Epithelial cell of esophagus (primary cell): ENCODE measurements around the gene SCAMP2.
A peak's percentile ranks its signal among the peaks of the same experiment; 100 is the strongest.

Experiments used
- DNase-seq: peaks from one replicate; pipeline ENCODE4 v3.0.0; 2010; ENCODE audit warnings: low read depth
- H3K4me3 ChIP-seq: 2 replicates; pipeline ENCODE4 v1.5.1; 2011; ENCODE audit warnings: mild to moderate bottlenecking, low read length, control low read depth
- CTCF ChIP-seq: IDR thresholded peaks from 2 replicates; pipeline ENCODE4 v1.5.1; 2011; ENCODE audit warnings: low read depth, mild to moderate bottlenecking, low read length, control low read depth, inconsistent platforms; ENCODE audit not compliant: insufficient read depth; ENCODE audit errors: missing control alignments

Gene SCAMP2

GRCh38 chr15:74799255-74799855, 73.8 kb downstream of the SCAMP2 start:
- H3K4me3 ChIP-seq, result no peak overlapping the region
- no peak for TF ChIP-seq CTCF

DNA sequence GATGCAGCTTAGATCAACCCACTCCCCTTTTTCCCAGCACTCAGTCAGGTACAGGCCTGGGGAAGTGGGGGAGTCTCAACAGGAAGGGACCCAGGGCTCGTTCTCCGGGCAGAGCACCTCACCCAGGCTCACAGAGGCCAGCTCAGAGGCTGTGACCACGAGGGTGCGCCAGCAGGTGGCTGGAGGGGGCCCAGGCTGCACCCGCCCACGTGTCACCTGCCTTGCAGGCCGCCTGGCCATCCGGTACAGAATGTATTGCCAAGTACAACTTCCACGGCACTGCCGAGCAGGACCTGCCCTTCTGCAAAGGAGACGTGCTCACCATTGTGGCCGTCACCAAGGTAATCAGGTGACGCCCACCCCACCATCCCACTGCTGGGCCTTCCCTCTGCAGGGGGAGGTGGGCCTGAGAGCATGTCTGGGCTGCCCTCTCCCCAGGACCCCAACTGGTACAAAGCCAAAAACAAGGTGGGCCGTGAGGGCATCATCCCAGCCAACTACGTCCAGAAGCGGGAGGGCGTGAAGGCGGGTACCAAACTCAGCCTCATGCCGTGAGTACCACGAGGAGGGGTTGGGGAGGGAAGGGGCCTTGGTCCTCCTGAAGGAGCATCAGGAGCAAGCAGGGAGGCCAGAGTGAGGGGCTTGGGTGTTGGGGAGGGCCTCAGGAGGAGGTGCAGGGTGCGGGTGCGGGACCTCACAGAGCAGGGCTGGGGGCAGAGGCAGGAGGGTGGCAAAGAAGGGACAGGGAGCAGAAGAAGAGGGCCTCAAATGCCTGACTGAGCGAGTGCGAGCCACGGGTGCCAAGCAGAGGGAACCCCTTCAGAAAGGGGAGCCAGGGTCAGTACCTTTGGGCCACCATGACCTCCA, 74.5 kb downstream of the SCAMP2 start:
- no peak for TF ChIP-seq CTCF
- H3K4me3 ChIP-seq, result no peak overlapping the region
- no peak for DNase-seq

More at GRCh38 chr15:74799255-74799855, 73.8 kb downstream of the SCAMP2 start:
- DNase-seq, result no peak

DNA sequence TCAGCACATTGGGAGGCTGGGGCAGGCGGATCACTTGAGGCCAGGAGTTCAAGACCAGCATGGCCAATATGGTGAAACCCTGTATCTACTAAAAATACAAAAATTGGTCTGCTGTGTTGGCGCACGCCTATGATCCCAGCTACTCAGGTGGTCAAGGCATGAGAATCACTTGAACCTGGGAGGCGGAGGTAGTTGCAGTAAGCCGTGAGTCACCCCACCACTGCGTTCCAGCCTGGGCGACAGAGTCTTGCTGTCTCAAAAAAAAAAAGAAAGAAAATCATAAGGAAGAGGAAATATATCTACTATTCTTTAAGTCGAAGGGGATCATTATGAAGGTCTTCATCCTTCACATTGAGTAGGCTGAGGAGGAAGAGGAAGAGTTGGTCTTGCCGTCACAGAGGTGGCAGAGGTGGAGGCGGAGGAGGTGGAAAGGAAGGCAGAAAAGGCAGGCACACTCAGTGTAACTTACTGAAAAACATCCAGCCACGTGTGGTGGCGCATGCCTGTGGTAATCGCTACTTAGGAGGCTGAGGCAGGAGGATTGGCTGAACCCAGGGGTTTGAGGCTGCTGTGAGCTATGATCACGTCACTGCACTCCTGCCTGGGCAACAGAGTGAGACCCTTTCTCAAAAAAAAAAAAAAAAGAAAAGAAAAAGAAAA, 77.1 kb downstream of the SCAMP2 start:
- peak; percentile 83 for DNase-seq
- H3K4me3 ChIP-seq, result no peak overlapping the region
- no peak for TF ChIP-seq CTCF

GRCh38 chr15:74794970-74795349, 78.2 kb downstream of the SCAMP2 start:
- no peak for TF ChIP-seq CTCF
- DNase-seq, result no peak
- no peak overlapping the region for H3K4me3 ChIP-seq

DNA sequence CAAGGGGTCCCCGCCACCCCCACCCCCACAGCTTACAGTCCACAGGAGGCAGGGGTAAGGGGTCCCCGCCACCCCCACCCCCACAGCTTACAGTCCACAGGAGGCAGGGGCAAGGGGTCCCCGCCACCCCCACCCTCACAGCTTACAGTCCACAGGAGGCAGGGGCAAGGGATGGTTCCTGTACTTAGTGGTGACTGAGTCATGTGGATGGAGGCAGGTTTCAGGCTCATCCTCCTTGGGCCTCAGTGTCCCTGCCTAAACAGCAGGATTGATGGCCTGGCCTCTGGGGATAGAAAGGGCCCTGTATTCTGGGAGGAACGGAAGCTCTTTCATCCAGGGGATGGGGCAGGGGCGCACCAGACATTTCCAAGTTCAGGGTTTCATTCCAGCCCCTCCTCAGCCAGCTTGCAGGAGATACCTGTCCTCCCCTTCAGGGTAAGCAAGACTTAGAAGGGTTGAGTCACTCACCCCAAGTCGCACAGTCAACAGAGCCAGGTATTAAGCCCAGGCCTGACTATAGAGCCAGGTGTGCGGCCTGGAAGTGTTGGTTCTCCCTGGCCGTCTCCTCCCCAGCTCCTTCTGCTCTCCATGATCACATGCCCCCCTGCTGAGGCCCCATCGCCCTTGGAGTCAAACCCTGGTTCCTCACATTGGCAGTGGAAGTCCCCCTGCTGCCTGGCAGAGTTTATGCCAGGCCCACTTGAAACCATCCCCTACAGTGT, 78.8 kb downstream of the SCAMP2 start:
- no peak overlapping the region for H3K4me3 ChIP-seq
- DNase-seq, result peak; percentile 79
- TF ChIP-seq CTCF, result no peak
